ENCODE data around the gene FAAP100. TPM values are rescaled to one million over a fixed set of nuclear protein-coding genes. Genes with fewer than 3 reads are reported as not detected.

Gene FAAP100
- total and polyA plus RNA-seq, 2 experiments from 2014 or later = 51.2 to 65.6 TPM

- no peak for DNase-seq (ENCODE audit: low read depth in 1 of 2, low spot score in 1 of 2)
Observed at GRCh38 chr17:81564778-81565177, 12.6 kb upstream of the FAAP100 start.

GRCh38 chr17:81563861-81564586, 11.9 kb upstream of the FAAP100 start:
- TF ChIP-seq, protein P1, sequence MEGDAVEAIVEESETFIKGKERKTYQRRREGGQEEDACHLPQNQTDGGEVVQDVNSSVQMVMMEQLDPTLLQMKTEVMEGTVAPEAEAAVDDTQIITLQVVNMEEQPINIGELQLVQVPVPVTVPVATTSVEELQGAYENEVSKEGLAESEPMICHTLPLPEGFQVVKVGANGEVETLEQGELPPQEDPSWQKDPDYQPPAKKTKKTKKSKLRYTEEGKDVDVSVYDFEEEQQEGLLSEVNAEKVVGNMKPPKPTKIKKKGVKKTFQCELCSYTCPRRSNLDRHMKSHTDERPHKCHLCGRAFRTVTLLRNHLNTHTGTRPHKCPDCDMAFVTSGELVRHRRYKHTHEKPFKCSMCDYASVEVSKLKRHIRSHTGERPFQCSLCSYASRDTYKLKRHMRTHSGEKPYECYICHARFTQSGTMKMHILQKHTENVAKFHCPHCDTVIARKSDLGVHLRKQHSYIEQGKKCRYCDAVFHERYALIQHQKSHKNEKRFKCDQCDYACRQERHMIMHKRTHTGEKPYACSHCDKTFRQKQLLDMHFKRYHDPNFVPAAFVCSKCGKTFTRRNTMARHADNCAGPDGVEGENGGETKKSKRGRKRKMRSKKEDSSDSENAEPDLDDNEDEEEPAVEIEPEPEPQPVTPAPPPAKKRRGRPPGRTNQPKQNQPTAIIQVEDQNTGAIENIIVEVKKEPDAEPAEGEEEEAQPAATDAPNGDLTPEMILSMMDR (IDR thresholded peaks at IDR 0.05; ENCODE audit: low read depth, low read length) = no peak
- peak in 1 of 2 donors; percentile 89 for DNase-seq (ENCODE audit: low read depth in 1 of 2, low spot score in 1 of 2)
- peaks cover 67% of the 10 kb centered on the region for H3K36me3 ChIP-seq
- no peaks in the 10 kb centered on the region for H3K9me3 ChIP-seq (ENCODE audit: low read depth)
- H3K27me3 ChIP-seq = no peaks in the 10 kb centered on the region
- H3K4me1 ChIP-seq (ENCODE audit: low read depth) = no peaks in the 10 kb centered on the region
- H3K27ac ChIP-seq = no peak overlapping the region
- no peak overlapping the region for H3K4me3 ChIP-seq

More at GRCh38 chr17:81564778-81565177, 12.6 kb upstream of the FAAP100 start:
- H3K36me3 ChIP-seq = peaks cover 72% of the 10 kb centered on the region
- H3K4me3 ChIP-seq = no peak overlapping the region
- no peaks in the 10 kb centered on the region for H3K9me3 ChIP-seq (ENCODE audit: low read depth)
- TF ChIP-seq, protein P1 (IDR thresholded peaks at IDR 0.05; ENCODE audit: low read depth, low read length) = no peak
- no peaks in the 10 kb centered on the region for H3K27me3 ChIP-seq
- no peaks in the 10 kb centered on the region for H3K4me1 ChIP-seq (ENCODE audit: low read depth)
- H3K27ac ChIP-seq = no peak overlapping the region

DNA sequence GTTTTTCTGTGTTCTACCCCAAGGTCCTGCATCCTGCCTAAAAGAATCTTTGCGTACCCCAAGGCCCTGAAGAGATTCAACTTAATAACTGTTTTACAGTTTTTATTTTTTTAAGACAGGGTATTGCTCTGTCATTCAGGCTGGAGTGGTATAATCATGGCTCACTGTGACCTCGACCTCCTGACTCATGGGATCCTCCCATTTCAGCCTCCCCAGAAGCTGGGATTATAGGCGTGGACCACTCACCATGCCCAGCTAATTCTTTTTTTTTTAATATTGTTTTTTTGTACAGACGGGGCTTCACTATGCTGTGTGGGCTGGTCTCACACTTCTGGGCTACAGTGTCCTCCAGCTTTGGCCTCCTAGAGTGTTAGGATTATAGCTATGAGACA, 9.3 kb upstream of the FAAP100 start:
- Histone ChIP-seq H3K27ac (no peak overlapping the region), H3K4me3 (no peak overlapping the region)
- TF ChIP-seq, protein P1 (IDR thresholded peaks at IDR 0.05; ENCODE audit: low read depth, low read length) = no peak

DNA sequence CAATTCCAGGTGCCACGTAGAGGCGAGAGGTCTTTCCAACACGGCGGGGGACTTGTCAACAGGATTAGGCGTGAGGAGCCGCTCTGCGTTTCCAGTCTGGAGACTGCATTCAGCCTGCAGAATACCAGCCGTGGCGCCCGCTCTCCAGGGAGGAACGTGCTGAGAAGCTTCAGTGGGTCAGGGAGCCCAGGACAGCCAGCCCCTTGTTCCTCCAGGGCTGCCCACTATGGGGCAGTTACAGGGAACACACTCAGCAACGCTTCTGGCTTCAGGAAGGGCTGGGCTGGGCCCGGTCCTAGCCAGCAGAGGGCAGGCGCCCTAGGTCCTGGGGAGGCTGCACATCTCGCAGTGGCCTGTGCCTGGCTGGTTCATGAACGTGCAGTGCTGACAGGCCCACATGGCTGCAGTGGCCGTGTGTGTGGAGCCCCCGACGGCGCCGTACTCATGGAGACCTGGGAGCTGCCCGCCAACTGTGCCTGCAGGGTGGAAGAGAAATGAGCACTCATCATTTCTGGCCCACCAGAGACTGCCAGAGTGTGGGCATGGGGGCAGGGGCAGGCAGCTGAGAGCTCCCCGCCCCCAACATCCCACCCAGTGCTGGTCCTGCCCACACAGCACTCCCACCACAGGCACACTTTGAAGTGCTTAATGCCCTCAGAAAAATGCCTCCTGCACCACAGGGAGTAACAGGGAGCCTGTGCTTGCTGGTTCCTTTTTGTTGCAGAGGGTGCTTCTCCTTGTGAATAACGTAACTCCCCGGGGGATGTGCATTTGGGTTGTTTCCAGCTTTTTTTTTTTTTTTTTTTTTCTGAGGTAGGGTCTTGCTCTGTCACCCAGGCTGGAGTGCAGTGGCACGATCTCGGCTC, 7.0 kb upstream of the FAAP100 start:
- Histone ChIP-seq H3K9me3 (ENCODE audit: low read depth) (no peaks in the 10 kb centered on the region), H3K36me3 (peaks cover 45% of the 10 kb centered on the region), H3K4me1 (ENCODE audit: low read depth) (peaks cover 26% of the 10 kb centered on the region), H3K27ac (peak overlapping the region; percentile 43), H3K27me3 (no peaks in the 10 kb centered on the region), H3K4me3 (no peak overlapping the region)
- TF ChIP-seq, protein P1 (IDR thresholded peaks at IDR 0.05; ENCODE audit: low read depth, low read length) = peak; percentile 36
- no peak for DNase-seq (ENCODE audit: low read depth in 1 of 2, low spot score in 1 of 2)

More for the DNA sequence above, 9.3 kb upstream of the FAAP100 start:
- no peak for DNase-seq (ENCODE audit: low read depth in 1 of 2, low spot score in 1 of 2)
- H3K9me3 ChIP-seq (ENCODE audit: low read depth) = no peaks in the 10 kb centered on the region
- H3K4me1 ChIP-seq (ENCODE audit: low read depth) = peaks cover 14% of the 10 kb centered on the region
- H3K36me3 ChIP-seq = peaks cover 63% of the 10 kb centered on the region
- no peaks in the 10 kb centered on the region for H3K27me3 ChIP-seq

- peak overlapping the region; percentile 82 for H3K27ac ChIP-seq
- no peaks in the 10 kb centered on the region for H3K27me3 ChIP-seq
- TF ChIP-seq, protein P1 (IDR thresholded peaks at IDR 0.05; ENCODE audit: low read depth, low read length) = no peak
- H3K9me3 ChIP-seq (ENCODE audit: low read depth) = no peaks in the 10 kb centered on the region
- H3K36me3 ChIP-seq = peaks cover 38% of the 10 kb centered on the region
- peaks cover 33% of the 10 kb centered on the region for H3K4me1 ChIP-seq (ENCODE audit: low read depth)
- no peak overlapping the region for H3K4me3 ChIP-seq
- no peak for DNase-seq (ENCODE audit: low read depth in 1 of 2, low spot score in 1 of 2)
Observed at GRCh38 chr17:81558115-81558468, 5.9 kb upstream of the FAAP100 start.
